Putamen (tissue), 1 donor: ENCODE results near the gene GDI1.
"Not testable (repeated sequence)": the region's sequence is repeated elsewhere in the genome, so short reads cannot be mapped to it uniquely, and the experiment has no call there.

Experiments used
- DNase-seq: peaks from one replicate; pipeline ENCODE4 v3.0.0-alpha.2; 2016; ENCODE audit warnings: low spot score

Gene GDI1

DNA sequence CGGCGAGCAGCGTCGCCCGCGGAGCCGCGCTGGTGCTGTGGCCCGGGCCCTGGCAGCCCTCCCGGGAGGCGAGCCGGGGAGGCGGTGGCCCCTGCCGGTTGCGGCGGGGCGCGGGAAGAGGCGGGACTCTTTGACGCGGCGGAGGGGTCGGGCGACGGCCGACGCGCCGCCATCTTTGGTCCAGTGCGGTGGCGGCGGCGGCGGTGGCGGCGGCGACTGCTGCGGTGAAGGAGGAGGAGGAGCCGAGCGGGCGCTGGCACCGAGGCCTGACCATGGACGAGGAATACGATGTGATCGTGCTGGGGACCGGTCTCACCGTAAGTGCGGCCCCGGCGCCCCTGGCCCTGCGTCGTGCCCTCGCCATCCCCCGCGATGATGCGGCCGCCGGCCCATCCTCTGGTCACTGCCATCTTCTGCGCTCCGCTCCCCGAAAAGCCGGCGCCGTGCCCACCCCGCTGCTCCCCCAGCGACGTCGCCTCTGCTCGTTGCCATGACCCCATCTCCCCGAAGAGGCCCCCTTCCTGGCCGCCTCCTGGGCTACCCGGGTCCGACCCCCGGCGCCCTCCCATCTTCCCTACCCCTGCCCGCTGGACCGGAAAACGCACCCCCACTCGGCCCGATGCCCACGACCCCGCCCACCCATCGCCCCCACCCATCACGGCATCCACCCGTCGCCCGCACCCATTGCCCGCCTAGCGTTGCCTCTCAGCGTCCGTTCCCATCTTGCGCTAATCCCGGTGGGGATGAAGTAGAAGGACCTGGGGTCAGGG lies at the start of gene GDI1:
GDI1 (plus strand) TSS at position 172 of the 770 bp plus-strand sequence; CDS start at position 273, 101 bp downstream.
- DNase-seq = no peak

DNA sequence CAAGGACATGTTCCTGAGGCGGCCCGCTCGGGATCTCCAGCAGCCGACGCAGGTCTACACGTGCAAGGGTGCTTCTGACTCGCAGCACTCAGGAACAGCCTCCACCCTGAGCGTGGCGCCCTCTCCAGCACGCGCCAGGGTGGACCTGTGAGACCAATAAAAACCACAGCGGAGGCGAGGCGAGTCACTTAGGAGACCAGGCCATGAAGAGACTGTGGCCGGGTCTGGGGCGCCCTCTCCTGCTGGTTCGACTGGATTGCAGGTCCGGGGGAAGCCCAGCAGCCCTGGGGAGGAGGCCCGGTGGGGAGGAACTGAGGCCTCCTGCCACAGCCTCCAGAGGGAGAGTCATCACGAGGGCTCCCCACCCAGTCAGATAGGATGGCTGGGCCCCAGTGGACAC lies 48.9 kb upstream of the GDI1 start:
- DNase-seq = not testable (repeated sequence)

DNA sequence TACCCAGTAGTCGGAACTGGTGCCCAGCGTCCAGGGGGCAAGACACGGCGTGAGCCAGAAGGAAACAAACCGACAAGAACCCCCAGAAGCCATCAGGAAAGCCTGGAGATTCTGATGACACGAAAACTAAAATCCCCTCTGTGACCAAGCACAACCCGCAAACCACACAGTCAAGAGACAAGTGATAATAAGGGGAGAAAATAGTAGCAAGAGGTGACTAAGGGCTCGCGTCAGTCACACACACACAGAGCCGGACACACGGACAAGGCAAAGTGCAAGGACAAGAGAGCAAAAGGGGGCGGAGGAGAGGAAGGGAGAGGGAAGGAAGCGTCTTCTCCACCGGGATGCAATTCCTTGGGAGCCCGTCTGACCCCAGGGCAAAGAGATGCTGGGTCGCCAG lies 48.3 kb upstream of the GDI1 start:
- DNase-seq = not testable (repeated sequence)

DNA sequence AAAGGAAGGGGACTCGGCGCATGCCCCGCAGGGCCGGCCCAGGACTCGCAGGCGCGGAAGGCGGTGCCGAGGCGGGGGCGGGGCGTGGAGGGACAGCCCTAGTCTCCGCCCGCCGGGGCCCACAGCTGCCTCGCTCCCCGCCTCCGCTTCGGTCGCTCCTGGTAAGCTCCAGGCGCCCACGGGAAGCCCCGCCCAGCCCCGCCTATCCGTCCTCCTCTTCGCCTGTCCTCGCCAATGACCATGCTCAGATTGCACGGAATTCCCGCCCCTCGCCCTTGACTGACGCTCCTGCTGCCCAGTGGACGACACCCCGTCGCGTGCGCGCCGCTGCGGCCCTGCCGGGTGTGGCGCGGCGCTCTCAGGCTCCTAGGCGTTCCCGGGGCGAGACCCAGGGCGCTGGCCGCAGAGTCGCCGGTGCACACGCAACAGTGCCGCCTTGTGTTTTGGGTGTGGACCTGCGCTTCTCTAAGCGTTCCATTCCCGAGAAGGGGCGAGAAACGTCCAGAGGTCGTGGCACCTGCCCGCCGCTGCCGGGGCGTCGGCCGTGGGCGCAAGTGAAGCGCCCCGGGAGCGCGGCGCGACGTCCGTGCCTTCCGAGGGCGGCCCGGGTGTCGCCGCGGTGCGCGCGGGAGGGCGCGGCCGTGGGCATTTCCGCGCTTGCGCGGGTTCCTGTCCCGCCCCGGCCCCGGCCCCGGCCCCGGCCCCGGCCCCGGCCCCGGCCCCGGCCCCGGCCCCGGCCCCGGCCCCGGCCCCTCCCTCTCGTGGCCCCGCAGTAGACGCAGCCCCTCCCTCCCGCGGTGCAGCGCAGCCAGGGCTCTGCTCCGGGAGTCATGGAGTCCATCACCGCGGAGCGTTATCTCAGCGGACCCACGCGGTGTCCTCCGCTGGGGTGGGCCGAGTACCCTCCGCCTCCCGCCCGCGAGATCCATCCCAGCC lies 46.9 kb upstream of the GDI1 start:
- DNase-seq = not testable (repeated sequence)

- DNase-seq = not testable (repeated sequence)
These were observed 40.6 kb upstream of the GDI1 start for GRCh38 chrX:154396363-154396762.

GRCh38 chrX:154396973-154397887 lies 39.7 kb upstream of the GDI1 start:
- DNase-seq = peak; percentile 52

DNA sequence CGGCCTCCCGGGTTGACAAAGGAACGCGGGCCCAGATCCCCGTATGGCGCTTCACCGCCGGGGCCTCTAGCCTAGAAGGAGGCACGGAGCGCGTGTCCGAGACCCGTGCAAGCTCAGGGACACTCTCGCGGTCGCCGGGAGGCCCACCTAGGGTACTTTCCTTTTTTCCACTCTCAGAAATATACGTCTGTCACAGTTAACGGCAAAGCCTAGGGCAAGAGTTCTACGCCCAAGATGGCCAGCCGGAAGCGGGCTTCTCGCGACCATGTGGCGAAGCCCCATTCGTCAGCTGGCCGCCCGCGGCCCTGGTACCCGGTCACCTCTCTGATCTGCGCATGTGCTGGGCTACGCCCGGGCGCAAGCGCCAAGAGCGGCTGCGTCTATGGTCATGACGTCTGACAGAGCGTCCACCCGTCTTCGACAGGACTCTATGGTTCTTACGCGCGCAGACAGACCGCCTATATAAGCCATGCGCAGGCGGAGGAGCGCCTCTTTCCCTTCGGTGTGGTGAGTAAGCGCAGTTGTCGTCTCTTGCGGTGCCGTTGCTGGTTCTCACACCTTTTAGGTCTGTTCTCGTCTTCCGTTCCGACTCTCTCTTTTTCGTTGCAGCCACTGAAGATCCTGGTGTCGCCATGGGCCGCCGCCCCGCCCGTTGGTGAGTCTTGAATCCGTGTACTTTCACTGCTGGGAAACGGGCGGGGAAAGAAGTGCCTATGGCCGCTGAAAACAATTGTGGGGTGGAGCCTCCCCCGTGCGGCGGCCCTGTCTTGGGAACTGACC lies 38.9 kb upstream of the GDI1 start, which contains the start of gene RPL10:
RPL10 (plus strand) TSS at position 490 of the 780 bp plus-strand sequence; CDS start at position 633, 143 bp downstream.
- peak; percentile 94 for DNase-seq

- peak; percentile 77 for DNase-seq
These were observed 38.1 kb upstream of the GDI1 start for GRCh38 chrX:154398668-154399526.

DNA sequence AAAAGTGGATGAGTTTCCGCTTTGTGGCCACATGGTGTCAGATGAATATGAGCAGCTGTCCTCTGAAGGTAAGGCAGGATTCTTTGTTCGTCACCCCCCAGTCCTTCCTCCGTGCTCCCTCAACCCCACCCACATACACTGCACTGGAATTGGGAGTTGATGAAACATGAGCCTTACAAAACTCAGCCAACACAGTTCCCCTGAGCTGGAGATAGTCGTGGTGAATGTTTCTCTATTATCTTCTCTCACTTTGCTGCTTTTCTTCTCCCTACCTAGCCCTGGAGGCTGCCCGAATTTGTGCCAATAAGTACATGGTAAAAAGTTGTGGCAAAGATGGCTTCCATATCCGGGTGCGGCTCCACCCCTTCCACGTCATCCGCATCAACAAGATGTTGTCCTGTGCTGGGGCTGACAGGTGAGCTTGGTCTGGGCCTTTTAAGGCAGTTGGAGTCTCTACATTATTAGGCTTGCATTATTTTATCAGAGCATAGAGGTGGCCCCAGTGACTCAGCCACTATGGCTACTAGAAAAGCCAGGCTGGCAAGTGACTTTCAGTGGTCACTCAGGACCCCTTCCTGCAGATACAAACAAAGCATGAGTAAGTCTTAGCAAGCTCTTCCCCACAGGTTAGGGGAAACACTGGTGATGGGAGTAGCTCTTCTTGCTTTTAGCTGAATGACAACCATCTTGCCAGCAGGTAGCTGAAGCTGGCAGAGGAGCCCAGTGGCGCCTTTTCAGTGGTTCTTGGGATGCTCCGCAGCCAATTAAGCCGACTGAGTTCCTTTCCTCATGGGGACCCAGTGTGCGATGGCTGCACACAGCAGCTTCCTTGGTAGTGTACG lies 37.2 kb upstream of the GDI1 start:
- no peak for DNase-seq

- DNase-seq = not testable (repeated sequence)
These were observed 36.6 kb upstream of the GDI1 start for GRCh38 chrX:154400369-154400817.

- DNase-seq = no peak
These were observed 35.7 kb upstream of the GDI1 start for GRCh38 chrX:154401045-154401799.

DNA sequence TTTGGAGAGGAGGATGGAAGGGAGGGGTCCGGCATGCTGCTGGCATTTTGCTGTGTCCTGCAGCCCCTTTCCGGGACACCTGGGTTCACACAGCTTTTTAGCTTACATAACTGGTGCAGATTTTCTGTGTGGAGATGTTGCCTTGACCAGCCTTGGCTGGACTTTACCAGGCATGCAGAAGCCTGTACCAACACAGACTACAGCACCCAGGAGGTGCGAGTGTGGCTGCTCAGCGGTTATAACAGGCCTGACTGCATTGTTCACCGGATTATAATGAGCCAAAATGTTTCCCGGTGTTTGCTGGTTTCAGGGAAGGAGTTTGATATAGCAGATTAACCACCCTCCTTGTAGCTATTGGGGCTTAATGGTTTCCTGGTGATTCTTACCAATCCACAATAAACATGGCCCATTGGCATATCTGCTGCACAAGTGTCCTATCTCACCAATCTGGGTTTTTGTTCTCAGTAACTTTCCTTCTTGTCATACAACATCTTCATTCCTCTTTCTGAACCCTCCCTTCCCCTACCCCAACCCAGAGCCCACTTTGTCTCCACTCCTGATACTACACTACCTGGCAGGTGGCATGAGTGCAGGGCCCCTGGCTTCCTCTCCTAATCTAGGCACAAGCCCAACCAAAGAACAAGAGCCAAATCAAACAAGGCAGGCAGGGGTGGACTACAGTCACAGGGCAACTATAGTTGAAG lies 34.9 kb upstream of the GDI1 start:
- DNase-seq = no peak

DNA sequence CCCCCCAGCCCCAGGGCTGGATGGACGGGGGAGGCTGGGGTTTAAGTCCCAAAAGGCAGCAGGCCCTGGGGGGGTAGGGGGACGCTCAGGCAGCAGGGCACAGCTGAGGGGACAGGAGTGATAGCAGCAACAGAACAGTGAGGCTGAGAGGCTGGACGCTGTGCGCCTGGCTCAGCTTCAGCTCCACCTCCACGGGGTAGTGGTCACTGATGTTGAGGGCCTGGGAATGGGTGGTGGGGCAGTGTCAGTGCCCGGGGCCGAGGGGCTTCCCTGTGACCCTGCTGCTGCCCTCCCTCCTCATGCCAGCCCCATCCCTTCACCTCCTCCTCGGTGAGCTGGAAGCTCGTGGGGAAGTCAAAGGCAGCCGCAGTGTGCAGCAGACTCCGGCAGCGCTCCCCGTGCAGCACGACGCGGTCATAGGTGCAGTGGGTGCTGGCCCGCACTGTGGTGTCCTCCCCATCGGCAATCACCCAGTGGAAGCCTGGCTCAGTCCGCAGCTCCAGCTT lies 34.3 kb upstream of the GDI1 start:
- DNase-seq = no peak

DNA sequence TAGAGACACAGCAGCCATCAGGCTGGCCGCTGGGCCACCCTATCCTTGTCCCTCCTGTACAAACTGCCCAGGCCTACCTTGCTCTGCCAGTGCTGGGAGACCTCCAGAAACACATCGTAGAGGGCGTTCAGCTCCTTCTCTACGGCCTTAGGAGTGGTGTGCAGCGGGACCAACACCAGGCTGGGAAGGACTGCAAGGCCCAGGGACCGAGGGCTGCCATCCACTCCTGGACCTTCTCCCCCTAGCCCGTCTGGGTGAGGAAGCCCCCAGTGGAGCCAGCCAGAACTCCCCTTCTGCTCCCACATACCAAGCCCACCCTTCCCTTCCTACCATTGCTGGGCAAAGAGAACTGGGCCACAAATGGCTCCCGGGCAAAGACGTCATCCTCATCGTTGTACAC lies 33.8 kb upstream of the GDI1 start:
- DNase-seq = no peak

- DNase-seq = no peak
These were observed 33.1 kb upstream of the GDI1 start for GRCh38 chrX:154403858-154404257.

DNA sequence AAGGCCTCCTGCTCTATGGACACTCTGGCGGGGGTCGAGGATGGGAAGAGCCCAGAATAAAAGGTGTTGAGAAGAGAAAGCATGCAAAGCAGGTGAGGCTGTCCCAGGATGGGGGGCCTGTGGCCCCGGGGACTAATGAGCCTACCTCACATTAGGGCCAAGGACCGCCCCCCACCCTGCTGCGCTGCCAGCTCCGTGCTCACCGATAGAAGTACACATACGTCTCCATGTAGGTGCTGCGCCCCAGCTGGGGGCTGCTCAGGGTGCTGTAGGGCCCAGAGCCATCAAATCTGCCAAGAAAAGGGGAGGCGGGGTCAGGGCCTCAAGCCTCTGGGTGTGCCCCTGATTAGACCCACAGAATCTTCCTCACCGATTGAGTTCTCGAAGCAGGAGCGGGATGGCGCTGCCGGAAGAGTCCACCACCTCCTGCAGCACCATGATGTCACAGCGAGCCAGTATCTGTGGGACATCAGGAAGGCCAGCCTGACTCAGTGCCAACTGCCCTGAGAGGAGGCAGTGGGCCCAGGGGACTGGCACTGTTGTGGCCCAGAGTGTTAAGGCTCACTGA lies 32.2 kb upstream of the GDI1 start:
- no peak for DNase-seq

- no peak for DNase-seq
These were observed 28.2 kb upstream of the GDI1 start for GRCh38 chrX:154408659-154409221.
